ENCODE data around the gene CTF1.

DNA sequence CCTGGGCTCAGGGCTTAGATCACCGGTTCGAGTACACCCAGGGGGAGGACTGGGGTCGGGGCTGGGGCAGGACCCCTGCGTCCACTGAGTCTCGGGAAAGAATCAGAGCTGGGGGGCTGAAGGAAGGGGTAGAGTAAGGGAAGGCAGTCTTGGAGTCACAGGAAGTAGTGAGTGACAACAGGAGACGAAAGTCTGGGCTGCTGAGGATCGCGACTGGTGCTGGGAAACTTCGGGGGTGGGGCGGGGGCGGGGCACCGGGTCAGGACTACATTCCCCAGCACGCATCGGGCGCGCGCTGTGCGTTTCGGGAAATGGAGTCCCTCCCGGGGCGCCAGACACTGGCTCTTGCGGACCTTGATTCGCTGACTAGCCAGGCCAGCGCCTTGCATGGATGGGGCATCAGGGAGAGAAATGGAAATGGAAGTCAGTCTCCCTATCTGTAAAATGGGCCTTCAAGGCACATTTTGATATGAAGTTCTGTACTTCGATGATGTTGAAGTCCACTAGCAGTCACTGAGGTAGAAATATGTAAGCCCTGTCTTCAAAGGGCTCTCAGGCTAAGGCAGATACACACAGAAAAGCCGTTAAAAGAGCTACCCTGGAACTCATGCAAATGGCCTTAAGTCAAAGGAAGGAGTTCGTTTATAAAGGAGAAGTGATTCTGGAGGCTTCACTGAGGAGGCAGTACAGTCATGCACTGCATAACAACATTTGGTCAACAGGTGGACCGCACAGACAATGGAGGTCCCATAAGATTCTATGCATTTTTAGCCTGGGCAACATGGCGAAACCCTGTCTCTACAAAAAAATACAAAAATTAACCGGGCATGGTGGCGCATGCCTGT is 697 bp downstream of the CTF1 start:
- TF ChIP-seq, protein P1, sequence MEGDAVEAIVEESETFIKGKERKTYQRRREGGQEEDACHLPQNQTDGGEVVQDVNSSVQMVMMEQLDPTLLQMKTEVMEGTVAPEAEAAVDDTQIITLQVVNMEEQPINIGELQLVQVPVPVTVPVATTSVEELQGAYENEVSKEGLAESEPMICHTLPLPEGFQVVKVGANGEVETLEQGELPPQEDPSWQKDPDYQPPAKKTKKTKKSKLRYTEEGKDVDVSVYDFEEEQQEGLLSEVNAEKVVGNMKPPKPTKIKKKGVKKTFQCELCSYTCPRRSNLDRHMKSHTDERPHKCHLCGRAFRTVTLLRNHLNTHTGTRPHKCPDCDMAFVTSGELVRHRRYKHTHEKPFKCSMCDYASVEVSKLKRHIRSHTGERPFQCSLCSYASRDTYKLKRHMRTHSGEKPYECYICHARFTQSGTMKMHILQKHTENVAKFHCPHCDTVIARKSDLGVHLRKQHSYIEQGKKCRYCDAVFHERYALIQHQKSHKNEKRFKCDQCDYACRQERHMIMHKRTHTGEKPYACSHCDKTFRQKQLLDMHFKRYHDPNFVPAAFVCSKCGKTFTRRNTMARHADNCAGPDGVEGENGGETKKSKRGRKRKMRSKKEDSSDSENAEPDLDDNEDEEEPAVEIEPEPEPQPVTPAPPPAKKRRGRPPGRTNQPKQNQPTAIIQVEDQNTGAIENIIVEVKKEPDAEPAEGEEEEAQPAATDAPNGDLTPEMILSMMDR (conservative IDR thresholded peaks at IDR 0.05), result no peak
- no peak for TF ChIP-seq EZH2 (IDR thresholded peaks at IDR 0.05; ENCODE audit: low read depth)
